ENCODE data around the gene HMGN2.

HMGN2 gene

GRCh38 chr1:26472320-26472900 is at the start of gene HMGN2:
TSS of gene HMGN2 (plus strand) at chr1:26472440. CDS start at chr1:26472613, 173 bp downstream.
- peak; percentile 86 for DNase-seq

- no peak for DNase-seq
Measured at GRCh38 chr1:26429721-26430120, 42.5 kb upstream of the HMGN2 start.

GRCh38 chr1:26431979-26432695 is 40.1 kb upstream of the HMGN2 start, which contains the start of gene DHDDS:
TSS of gene DHDDS (plus strand) at chr1:26432321. CDS start at chr1:26432946, 625 bp downstream.
- peak; percentile 99 for DNase-seq

- no peak for DNase-seq
Measured at GRCh38 chr1:26432793-26433192, 39.4 kb upstream of the HMGN2 start.

GRCh38 chr1:26434161-26434752 is 38.0 kb upstream of the HMGN2 start:
- no peak for DNase-seq

GRCh38 chr1:26438041-26438440 is 34.2 kb upstream of the HMGN2 start:
- DNase-seq: no peak

- DNase-seq: no peak
Measured at GRCh38 chr1:26440259-26440658, 32.0 kb upstream of the HMGN2 start.

- no peak for DNase-seq
Measured at GRCh38 chr1:26449868-26450267, 22.4 kb upstream of the HMGN2 start.

GRCh38 chr1:26450908-26451307 is 21.3 kb upstream of the HMGN2 start:
- no peak for DNase-seq

GRCh38 chr1:26452459-26453183 is 19.6 kb upstream of the HMGN2 start:
- DNase-seq: no peak

GRCh38 chr1:26459148-26459547 is 13.1 kb upstream of the HMGN2 start:
- no peak for DNase-seq

GRCh38 chr1:26459573-26460031 is 12.6 kb upstream of the HMGN2 start:
- DNase-seq: no peak

GRCh38 chr1:26468911-26469310 is 3.3 kb upstream of the HMGN2 start:
- no peak for DNase-seq

GRCh38 chr1:26469558-26469957 is 2.7 kb upstream of the HMGN2 start:
- DNase-seq: no peak

- no peak for DNase-seq
Measured at GRCh38 chr1:26470878-26471497, 1.3 kb upstream of the HMGN2 start.

- peak; percentile 52 for DNase-seq
Measured at GRCh38 chr1:26471498-26472319, 531 bp upstream of the HMGN2 start.

- DNase-seq: peak; percentile 97
Measured at GRCh38 chr1:26472901-26473845, 933 bp downstream of the HMGN2 start.

GRCh38 chr1:26474818-26475217 is 2.6 kb downstream of the HMGN2 start:
- no peak for DNase-seq

GRCh38 chr1:26475989-26476388 is 3.7 kb downstream of the HMGN2 start:
- DNase-seq: no peak

GRCh38 chr1:26476958-26477357 is 4.7 kb downstream of the HMGN2 start:
- DNase-seq: no peak
